ENCODE measurements around the gene SDHB.

The SDHB gene

DNA sequence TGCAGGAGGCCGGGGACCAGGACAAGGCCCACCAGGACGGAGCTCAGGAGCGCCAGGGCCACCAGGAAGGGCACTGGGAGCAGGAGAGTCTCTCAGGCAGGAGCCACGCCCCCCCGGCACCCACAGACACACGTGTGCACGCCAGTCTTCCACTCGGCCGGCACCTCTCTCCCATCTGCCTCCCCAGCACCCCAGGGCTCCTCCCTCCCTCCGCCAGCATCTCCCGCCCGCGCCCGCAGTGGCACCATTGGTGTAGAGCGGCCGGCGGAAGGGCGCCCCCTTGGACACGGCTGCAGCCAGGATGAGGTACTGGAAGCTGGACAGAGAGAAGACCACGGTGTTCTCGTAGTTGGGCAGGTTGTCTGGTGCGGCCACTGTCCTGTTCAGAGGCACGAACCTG lies 67.3 kb downstream of the SDHB start:
- no peak for DNase-seq (ENCODE audit: low spot score)

- no peak for DNase-seq (ENCODE audit: low spot score)
Measured at GRCh38 chr1:16986113-16986512, 67.7 kb downstream of the SDHB start.

GRCh38 chr1:16984717-16985116 lies 69.1 kb downstream of the SDHB start:
- DNase-seq (ENCODE audit: low spot score): no peak

DNA sequence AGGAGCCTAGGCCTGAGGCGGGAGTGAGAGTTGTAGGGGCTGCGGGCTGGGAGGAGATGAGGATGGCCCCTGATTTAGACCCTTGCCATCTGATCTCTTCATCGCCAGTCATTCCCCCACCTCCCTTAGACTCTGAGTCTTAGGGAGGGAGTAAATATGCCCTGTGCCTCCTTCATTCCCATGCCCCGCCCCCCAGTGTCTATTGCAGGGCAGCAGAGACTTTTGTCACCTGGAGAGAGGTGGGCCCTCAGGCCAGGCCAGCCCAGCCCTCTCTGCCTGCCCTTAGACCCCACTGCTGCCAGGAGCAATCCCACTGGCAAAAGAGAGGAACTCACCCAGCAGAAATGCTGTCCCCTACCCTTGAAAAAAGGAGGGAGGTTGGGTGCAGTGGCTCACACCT lies 70.2 kb downstream of the SDHB start:
- no peak for DNase-seq (ENCODE audit: low spot score)

- no peak for DNase-seq (ENCODE audit: low spot score)
Measured at GRCh38 chr1:16982902-16983301, 70.9 kb downstream of the SDHB start.

DNA sequence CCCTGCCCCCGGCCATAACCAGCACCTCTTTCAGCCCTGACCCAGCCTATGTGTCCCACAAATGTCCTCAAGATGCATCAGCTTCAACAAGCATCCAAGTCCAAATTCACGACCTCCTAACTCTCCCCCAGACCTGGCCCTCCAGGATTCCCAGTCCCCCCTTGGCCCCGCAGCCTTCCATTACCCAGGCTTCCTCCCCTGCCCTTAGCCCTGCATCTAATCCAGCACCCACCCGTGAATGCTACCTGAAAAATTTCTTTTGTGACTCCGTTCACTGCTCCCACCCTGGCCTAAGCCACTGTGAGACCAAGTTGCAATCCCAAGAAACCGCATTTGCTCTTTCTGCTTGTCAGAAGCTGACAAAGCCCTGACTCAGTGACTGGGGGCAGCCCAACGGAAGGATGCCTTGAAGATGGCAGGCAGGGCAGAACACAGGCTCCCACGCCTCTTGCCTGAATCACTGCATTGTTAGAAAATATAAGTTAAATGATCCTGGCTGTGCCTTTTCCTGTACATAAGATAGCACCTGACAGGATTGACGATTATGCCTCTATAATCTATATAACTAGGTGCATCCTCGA lies 72.5 kb downstream of the SDHB start:
- DNase-seq (ENCODE audit: low spot score): no peak

GRCh38 chr1:16980473-16981268 lies 73.2 kb downstream of the SDHB start, which contains the start of gene MFAP2:
Gene MFAP2, minus strand, starts transcription at chr1:16980620. Its CDS starts 2,347 bp downstream, at chr1:16978273.
- DNase-seq (ENCODE audit: low spot score): no peak

- no peak for DNase-seq (ENCODE audit: low spot score)
Measured at GRCh38 chr1:16979475-16980327, 74.1 kb downstream of the SDHB start.

- DNase-seq (ENCODE audit: low spot score): no peak
Measured at GRCh38 chr1:16978567-16979474, 75.0 kb downstream of the SDHB start.

GRCh38 chr1:16978139-16978538 lies 75.7 kb downstream of the SDHB start:
- DNase-seq (ENCODE audit: low spot score): no peak

DNA sequence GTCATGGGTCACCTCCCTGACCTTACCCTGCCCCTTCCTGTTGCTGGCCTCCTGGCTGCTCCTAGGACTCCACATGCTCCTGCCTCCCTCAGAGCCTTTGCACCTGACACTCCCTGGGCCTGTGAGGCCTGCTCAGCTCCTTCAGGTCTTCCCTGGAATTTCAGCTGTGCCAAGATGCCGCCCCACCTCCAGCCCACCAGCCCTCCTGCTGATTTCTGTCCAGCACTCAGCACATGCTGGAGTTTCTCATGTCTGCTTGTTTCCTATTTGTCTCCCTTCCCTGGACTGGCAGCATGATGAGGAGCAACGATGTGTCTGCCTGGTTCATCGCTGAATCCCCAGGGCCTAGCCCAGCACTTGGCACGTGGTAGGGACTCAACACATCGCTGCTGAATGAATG lies 76.5 kb downstream of the SDHB start:
- DNase-seq (ENCODE audit: low spot score): no peak

- no peak for DNase-seq (ENCODE audit: low spot score)
Measured at GRCh38 chr1:16976966-16977365, 76.9 kb downstream of the SDHB start.

DNA sequence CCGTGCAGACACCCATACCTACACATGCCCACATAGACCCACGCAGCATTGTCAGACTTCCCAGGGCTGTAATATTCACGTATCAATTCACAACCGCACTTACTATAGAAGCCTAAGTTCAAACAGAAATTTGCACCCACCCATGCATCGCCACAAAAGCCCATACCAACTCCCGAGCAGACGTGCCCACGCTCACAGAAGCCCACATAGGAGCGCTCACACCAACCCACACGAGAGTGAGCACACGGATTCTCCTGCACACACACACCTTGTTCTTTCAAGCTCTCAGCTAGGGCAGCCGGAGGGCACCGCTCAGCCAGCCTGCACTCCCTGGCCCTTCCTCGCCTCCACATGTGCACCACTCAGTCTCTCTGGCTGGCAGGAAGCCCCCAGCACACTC lies 78.0 kb downstream of the SDHB start:
- no peak for DNase-seq (ENCODE audit: low spot score)

- no peak for DNase-seq (ENCODE audit: low spot score)
Measured at GRCh38 chr1:16975211-16975610, 78.6 kb downstream of the SDHB start.

- no peak for DNase-seq (ENCODE audit: low spot score)
Measured at GRCh38 chr1:16973215-16973614, 80.6 kb downstream of the SDHB start.

GRCh38 chr1:16972189-16972895 lies 81.5 kb downstream of the SDHB start:
- no peak for DNase-seq (ENCODE audit: low spot score)

DNA sequence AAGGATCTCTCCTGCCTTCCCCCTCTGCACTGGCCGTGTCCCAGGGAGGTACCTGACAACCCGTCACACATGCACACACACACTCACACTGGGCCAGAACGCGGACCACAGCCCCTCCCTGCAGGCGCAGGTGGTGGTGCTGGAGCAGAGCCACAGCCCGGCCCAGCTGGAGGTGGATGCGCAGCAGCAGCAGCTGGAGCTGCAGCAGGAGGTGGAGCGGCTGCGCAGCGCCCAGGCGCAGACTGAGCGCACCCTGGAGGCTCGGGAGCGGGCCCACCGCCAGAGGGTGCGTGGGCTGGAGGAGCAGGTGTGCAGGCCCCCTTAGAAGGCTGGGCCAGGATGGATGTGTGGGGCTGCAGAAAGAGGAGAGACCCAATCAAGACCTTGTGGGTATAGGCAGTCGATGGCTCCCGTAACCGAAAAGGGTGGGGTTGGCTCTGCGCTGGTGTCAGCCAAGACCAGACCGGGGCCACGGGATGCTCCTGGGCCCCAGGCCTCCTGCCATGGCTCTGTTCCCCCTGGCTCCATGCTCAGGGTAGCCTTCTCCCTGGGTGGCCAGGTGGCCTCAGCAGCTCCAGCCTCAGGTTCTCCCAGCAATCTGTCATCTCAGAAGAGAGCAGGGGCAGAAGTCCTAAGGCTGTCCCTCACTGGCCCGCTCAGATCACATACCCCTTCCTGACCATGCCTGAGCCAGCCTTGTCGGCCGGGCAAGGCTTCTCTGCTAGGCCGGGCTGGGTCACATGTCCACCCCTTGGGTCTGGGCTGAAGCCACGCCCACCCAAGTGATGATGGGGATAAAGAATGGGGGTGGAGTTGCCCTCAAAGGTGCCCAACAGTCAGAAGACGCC lies 82.3 kb downstream of the SDHB start:
- no peak for DNase-seq (ENCODE audit: low spot score)

DNA sequence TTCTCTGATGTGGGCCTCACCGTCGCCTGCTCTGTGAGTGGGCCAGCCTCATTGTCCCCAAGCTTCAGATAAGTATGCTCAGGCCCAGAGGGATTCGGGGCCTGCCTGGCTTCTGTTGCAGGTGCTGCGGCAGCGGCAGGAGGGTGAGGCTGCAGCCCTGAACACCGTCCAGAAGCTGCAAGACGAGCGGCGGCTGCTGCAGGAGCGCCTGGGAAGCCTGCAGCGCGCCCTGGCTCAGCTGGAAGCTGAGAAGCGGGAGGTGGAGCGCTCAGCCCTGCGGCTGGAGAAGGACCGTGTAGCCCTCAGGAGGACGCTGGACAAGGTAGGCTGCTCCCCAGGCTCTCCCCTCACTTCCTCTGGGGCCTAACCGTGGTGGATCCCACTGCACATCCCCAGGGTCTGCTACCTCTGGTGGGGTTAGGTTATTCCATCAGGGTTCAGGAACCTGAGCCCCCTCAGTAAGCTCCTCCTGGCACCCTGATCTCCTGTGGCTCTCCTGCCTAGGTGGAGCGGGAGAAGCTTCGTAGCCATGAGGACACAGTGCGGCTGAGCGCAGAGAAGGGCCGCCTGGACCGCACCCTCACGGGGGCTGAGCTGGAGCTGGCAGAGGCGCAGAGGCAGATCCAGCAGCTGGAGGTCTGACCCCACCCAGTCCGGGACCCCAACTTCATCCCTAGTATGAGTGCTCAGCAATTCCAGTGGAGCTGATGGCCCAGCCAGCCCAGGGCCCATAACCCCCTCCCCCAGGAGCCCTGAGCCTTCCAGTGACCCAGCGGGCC lies 83.5 kb downstream of the SDHB start:
- no peak for DNase-seq (ENCODE audit: low spot score)

GRCh38 chr1:16969651-16970050 lies 84.2 kb downstream of the SDHB start:
- no peak for DNase-seq (ENCODE audit: low spot score)
